Transverse colon (tissue), 4 donors: Measurements from ENCODE around the gene ABLIM2.

ENCODE experiments used
- POLR2A ChIP-seq: fragments of 450-650 bp; IDR thresholded peaks from one replicate; pipeline ENCODE4 v1.6.1; 2016; ENCODE audit warnings: antibody characterized with exemption, mild to moderate bottlenecking, moderate library complexity
- POLR2AphosphoS5 ChIP-seq, 3 donors: sonication (generic); formaldehyde crosslinking; IDR thresholded peaks; one replicate each; pipeline ENCODE4 v1.6.1; 2016; ENCODE audit warnings: antibody characterized with exemption in 3 of 3
- TF ChIP-seq, protein P1 (sequence below), 5 experiments: fragments of 200-600 bp in 3 of 5; fragments of 450-650 bp in 2 of 5; sonication (generic) in 3 of 5; IDR thresholded peaks; 1 replicate in 2 of 5; 2 replicates in 3 of 5; pipeline ENCODE4 v1.5.1; 2016 to 2017; ENCODE audit warnings: antibody characterized with exemption in 5 of 5, inconsistent platforms in 3 of 5, mild to moderate bottlenecking in 2 of 5, moderate library complexity in 1 of 5

DNA sequence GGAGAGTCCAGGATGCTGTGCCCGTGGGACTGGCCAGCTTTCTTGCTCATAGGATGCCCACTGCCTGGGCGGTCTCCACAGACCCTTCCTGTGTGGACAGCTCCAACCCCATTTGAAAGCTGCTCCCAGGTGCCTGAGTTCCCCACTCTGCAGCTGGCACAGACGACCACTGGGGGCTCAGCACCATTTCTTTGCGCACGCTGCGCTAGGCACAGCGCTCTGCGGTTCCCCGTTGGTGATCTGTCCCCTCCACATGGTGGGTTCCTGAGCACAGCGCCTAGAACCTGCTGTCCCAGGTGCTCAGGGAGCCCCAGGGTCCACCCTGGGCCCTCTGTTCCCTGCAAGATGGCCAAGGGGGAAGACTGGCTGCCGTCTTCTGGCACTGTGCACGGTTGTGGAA, 173.5 kb downstream of the ABLIM2 start:
- TF ChIP-seq, protein P1, sequence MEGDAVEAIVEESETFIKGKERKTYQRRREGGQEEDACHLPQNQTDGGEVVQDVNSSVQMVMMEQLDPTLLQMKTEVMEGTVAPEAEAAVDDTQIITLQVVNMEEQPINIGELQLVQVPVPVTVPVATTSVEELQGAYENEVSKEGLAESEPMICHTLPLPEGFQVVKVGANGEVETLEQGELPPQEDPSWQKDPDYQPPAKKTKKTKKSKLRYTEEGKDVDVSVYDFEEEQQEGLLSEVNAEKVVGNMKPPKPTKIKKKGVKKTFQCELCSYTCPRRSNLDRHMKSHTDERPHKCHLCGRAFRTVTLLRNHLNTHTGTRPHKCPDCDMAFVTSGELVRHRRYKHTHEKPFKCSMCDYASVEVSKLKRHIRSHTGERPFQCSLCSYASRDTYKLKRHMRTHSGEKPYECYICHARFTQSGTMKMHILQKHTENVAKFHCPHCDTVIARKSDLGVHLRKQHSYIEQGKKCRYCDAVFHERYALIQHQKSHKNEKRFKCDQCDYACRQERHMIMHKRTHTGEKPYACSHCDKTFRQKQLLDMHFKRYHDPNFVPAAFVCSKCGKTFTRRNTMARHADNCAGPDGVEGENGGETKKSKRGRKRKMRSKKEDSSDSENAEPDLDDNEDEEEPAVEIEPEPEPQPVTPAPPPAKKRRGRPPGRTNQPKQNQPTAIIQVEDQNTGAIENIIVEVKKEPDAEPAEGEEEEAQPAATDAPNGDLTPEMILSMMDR (IDR thresholded peaks at IDR 0.05) = no peak
- TF ChIP-seq POLR2A = no peak
- no peak for TF ChIP-seq POLR2AphosphoS5 (IDR thresholded peaks at IDR 0.05)
